Stimulated activated naive CD8-positive, alpha-beta T cell treated with anti-CD3 and anti-CD28 coated beads, Interleukin-15, Interleukin-2, amounts not matched to agents 100 ng/mL and 50 ng/mL, for 24 hours (primary cell): ENCODE data around the gene CLDN22.
"Not testable (repeated sequence)": the region's sequence is repeated elsewhere in the genome, so short reads cannot be mapped to it uniquely, and the experiment has no call there.

Source experiments
- H3K27ac Mint-ChIP-seq: one replicate; pipeline ENCODE4 v1.8.0; 2021; ENCODE audit warnings: mild to moderate bottlenecking, mixed read lengths
- H3K27me3 Mint-ChIP-seq: one replicate; pipeline ENCODE4 v1.8.0; 2021; ENCODE audit warnings: mixed read lengths
- H3K36me3 Mint-ChIP-seq: one replicate; pipeline ENCODE4 v1.8.0; 2021; ENCODE audit warnings: low read depth, mixed read lengths
- H3K4me1 Mint-ChIP-seq: one replicate; pipeline ENCODE4 v1.8.0; 2021; ENCODE audit warnings: low read depth, mixed read lengths
- H3K4me3 Mint-ChIP-seq: one replicate; pipeline ENCODE4 v1.8.0; 2021; ENCODE audit warnings: mild to moderate bottlenecking, mixed read lengths
- H3K9me3 Mint-ChIP-seq: one replicate; pipeline ENCODE4 v1.8.0; 2021; ENCODE audit warnings: mixed read lengths

Gene CLDN22

GRCh38 chr4:183335369-183335940, 15.4 kb upstream of the CLDN22 start:
- Mint-ChIP-seq H3K36me3 (no peaks in the 10 kb centered on the region), H3K4me1 (peaks cover 8% of the 10 kb centered on the region), H3K27me3 (peaks cover 29% of the 10 kb centered on the region), H3K4me3 (no peak overlapping the region), H3K9me3 (no peaks in the 10 kb centered on the region), H3K27ac (no peak overlapping the region)

DNA sequence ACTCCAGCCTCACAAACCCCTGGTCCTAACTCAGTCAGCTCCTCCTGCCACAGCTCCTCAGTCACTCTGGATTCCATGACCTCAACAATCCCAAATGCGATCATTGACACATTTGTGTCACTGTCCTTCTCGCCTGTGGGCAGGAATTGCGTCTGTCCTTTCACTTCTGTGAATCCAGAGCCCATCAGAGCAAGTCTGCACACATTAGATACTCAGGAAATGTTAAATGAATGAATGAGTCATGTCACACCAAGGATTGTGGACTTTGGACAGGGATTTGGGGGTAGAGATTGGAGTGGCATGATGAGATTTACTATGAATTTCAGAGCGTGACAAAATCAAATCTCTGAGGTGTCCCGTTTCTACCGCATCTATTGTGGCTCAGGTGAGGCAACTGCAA, 13.9 kb upstream of the CLDN22 start:
- peaks cover 20% of the 10 kb centered on the region for H3K27me3 Mint-ChIP-seq
- no peaks in the 10 kb centered on the region for H3K36me3 Mint-ChIP-seq
- H3K9me3 Mint-ChIP-seq: no peaks in the 10 kb centered on the region
- no peak overlapping the region for H3K4me3 Mint-ChIP-seq
- peaks cover 8% of the 10 kb centered on the region for H3K4me1 Mint-ChIP-seq
- H3K27ac Mint-ChIP-seq: no peak overlapping the region

DNA sequence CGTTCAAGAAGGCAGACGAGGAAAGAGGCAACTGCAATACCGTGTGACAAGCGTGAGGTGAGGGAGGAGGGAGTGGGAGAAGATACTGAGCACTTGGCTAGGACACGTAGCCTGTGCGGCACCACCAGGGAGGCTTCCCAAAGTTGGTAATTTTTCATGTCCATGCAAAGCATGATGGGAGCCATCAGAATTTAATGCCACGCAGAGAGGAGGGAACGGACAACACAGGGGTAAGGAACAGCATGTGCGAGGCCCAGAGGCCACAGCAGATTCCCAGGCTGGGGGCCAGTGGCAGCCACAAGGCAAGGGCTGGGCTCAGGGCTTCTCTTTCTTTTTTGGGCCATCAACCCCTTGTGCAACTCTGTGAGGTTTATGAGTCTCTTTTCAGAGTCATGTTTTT, 13.1 kb upstream of the CLDN22 start:
- Mint-ChIP-seq H3K4me3 (no peak overlapping the region), H3K4me1 (peaks cover 8% of the 10 kb centered on the region), H3K9me3 (no peaks in the 10 kb centered on the region), H3K27me3 (peaks cover 20% of the 10 kb centered on the region), H3K27ac (no peak overlapping the region), H3K36me3 (no peaks in the 10 kb centered on the region)

DNA sequence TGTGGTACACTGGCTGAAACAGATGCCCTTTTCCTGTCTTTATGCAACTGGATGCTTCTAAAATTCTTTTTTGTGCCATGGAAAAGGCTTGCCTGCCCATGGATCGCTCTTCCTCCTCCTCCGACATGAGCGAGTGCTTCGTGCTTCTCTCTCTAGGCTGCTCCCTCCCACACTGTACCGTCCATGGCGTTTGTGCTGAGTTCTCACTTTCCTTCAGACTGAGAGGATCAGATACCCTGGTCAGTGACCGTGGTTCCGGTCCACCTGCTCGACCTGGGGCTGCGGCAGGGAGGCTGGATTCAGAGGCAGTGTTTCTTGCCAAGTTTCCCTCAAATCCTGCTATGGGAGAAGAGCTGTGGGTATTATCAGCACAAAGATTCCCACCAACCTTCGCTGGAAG, 12.4 kb upstream of the CLDN22 start:
- no peak overlapping the region for H3K4me3 Mint-ChIP-seq
- peaks cover 20% of the 10 kb centered on the region for H3K27me3 Mint-ChIP-seq
- no peak overlapping the region for H3K27ac Mint-ChIP-seq
- H3K36me3 Mint-ChIP-seq: no peaks in the 10 kb centered on the region
- peaks cover 8% of the 10 kb centered on the region for H3K4me1 Mint-ChIP-seq
- no peaks in the 10 kb centered on the region for H3K9me3 Mint-ChIP-seq

- Mint-ChIP-seq H3K36me3 (no peaks in the 10 kb centered on the region), H3K4me1 (peaks cover 8% of the 10 kb centered on the region), H3K4me3 (no peak overlapping the region), H3K9me3 (peaks cover 5% of the 10 kb centered on the region), H3K27ac (no peak overlapping the region), H3K27me3 (peaks cover 26% of the 10 kb centered on the region)
Observed at GRCh38 chr4:183330841-183331240, 10.8 kb upstream of the CLDN22 start.

GRCh38 chr4:183329954-183330742, 10.1 kb upstream of the CLDN22 start:
- H3K27ac Mint-ChIP-seq: no peak overlapping the region
- H3K9me3 Mint-ChIP-seq: peaks cover 5% of the 10 kb centered on the region
- H3K4me3 Mint-ChIP-seq: no peak overlapping the region
- H3K27me3 Mint-ChIP-seq: peaks cover 21% of the 10 kb centered on the region
- H3K36me3 Mint-ChIP-seq: no peaks in the 10 kb centered on the region
- peaks cover under 1% of the 10 kb centered on the region for H3K4me1 Mint-ChIP-seq

- Mint-ChIP-seq H3K4me3 (no peak overlapping the region), H3K36me3 (no peaks in the 10 kb centered on the region), H3K27ac (no peak overlapping the region), H3K4me1 (no peaks in the 10 kb centered on the region), H3K9me3 (peaks cover 5% of the 10 kb centered on the region), H3K27me3 (peaks cover 21% of the 10 kb centered on the region)
Observed at GRCh38 chr4:183329244-183329643, 9.2 kb upstream of the CLDN22 start.

- no peak overlapping the region for H3K27ac Mint-ChIP-seq
- peaks cover 19% of the 10 kb centered on the region for H3K27me3 Mint-ChIP-seq
- no peaks in the 10 kb centered on the region for H3K36me3 Mint-ChIP-seq
- H3K4me1 Mint-ChIP-seq: no peaks in the 10 kb centered on the region
- H3K9me3 Mint-ChIP-seq: peaks cover 5% of the 10 kb centered on the region
- H3K4me3 Mint-ChIP-seq: no peak overlapping the region
Observed at GRCh38 chr4:183328832-183329231, 8.8 kb upstream of the CLDN22 start.

DNA sequence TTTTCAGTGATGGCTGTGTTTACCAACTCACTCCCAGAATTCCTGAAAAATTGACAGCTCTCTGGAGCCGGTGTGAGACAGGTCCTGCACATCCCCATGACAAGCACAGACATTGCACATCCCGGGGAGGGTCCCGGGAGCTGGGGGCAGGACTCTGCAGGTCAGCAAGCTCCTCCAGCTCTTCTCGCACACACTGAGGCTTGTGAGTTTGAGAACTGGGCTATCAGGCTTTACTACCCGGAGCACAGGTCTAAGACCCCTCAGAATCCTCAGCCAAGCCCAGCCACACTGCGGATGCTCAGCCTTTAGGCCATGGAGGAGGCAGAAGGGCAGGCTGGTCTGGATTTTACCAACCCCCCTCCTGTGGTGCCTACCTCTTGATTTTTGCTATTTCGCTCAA, 7.8 kb upstream of the CLDN22 start:
- H3K27me3 Mint-ChIP-seq: peaks cover 12% of the 10 kb centered on the region
- no peaks in the 10 kb centered on the region for H3K4me1 Mint-ChIP-seq
- H3K36me3 Mint-ChIP-seq: no peaks in the 10 kb centered on the region
- no peak overlapping the region for H3K4me3 Mint-ChIP-seq
- no peak overlapping the region for H3K27ac Mint-ChIP-seq
- peaks cover 5% of the 10 kb centered on the region for H3K9me3 Mint-ChIP-seq

GRCh38 chr4:183326853-183327252, 6.8 kb upstream of the CLDN22 start:
- Mint-ChIP-seq H3K27ac (no peak overlapping the region), H3K27me3 (peaks cover 11% of the 10 kb centered on the region), H3K4me3 (no peak overlapping the region), H3K9me3 (peaks cover 5% of the 10 kb centered on the region), H3K36me3 (no peaks in the 10 kb centered on the region), H3K4me1 (no peaks in the 10 kb centered on the region)

DNA sequence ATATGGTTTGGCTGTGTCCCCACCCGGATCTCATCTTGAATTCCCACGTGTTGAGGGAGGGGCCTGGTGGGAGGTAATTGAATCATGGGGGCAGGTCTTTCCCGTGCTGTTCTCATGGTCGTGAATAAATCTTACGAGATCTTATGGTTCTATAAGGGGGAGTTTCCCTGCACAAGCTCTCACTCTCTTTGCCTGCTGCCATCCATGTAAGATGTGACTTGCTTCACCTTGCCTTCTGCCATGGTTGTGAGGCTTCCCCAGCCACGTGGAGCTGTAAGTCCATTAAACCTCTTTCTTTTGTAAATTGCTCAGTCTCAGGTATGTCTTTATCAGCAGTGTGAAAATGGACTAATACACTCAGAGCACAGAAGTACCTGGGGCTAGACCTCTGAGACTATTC, 6.3 kb upstream of the CLDN22 start:
- H3K9me3 Mint-ChIP-seq, H3K4me1 Mint-ChIP-seq, H3K27ac Mint-ChIP-seq, H3K36me3 Mint-ChIP-seq, H3K4me3 Mint-ChIP-seq, H3K27me3 Mint-ChIP-seq: not testable (repeated sequence)

DNA sequence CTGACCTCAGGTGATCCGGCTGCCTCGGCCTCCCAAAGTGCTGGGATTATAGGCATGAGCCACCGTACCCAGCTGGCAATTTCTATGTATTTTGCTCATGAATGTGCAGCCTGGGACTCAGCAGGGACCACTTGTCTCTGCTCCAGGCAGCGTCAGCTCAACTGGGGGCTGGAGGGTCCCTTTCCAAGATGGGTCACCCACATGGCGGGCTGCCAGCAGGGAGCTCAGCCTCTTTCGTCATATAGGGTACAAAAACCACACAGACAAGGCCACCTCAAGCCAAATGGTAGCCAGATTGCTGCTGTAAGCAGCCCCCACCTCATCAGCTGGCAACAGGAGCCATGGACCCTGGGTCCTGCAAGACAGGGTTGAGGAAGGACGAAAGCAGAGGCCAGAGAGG, 4.5 kb upstream of the CLDN22 start:
- Mint-ChIP-seq H3K27me3 (peaks cover 9% of the 10 kb centered on the region), H3K9me3 (peaks cover 5% of the 10 kb centered on the region), H3K36me3 (no peaks in the 10 kb centered on the region), H3K4me1 (peaks cover 12% of the 10 kb centered on the region), H3K4me3 (no peak overlapping the region), H3K27ac (no peak overlapping the region)

DNA sequence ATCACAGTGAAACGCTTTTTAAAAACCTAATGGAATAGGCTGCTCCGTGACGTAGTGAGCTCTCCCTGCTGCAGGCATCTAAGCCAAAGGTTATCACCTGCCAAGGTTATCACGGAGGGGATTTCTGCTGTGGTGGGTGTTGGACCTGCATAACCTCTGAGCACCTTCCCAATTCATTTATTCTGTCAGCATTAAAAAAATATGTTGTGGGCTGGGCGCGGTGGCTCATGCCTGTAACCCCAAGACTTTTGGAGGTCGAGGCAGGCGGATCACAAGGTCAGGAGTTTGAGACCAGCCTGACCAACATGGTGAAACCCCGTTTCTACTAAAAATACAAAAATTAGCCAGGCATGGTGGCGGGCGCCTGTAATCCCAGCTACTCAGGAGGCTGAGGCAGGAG, 4.0 kb upstream of the CLDN22 start:
- H3K27me3 Mint-ChIP-seq: peaks cover 11% of the 10 kb centered on the region
- H3K4me3 Mint-ChIP-seq, H3K36me3 Mint-ChIP-seq, H3K9me3 Mint-ChIP-seq, H3K27ac Mint-ChIP-seq: not testable (repeated sequence)
- H3K4me1 Mint-ChIP-seq: peaks cover 12% of the 10 kb centered on the region

DNA sequence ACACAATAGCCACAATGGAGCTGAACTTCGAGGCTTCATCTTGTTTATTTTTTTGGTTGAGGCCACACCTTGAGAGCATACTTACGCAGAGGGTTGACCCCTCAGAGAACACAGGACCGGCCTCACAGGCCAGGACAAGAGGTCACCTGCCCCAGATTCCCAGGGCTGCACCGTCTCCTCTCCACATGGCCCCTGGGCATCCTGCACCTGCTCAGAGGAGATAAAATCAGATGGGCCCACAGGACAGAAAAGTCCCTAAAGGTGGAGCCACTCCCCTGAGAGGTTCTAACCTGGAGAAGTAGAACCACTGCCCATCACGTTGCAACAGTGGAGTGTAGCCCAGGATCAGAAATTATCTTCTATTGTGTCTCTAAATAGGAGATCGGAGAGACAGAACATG, 3.2 kb upstream of the CLDN22 start:
- Mint-ChIP-seq H3K4me1 (peaks cover 12% of the 10 kb centered on the region), H3K36me3 (no peaks in the 10 kb centered on the region), H3K27me3 (peaks cover 12% of the 10 kb centered on the region), H3K9me3 (peaks cover 5% of the 10 kb centered on the region), H3K27ac (no peak overlapping the region), H3K4me3 (no peak overlapping the region)

GRCh38 chr4:183322326-183322725, 2.2 kb upstream of the CLDN22 start, which contains the start of gene CLDN24:
Gene CLDN24, minus strand, starts transcription at chr4:183322426. Its CDS starts 0 bp downstream, at chr4:183322426.
- Mint-ChIP-seq H3K36me3 (no peaks in the 10 kb centered on the region), H3K27ac (no peak within 1 kb of the TSS), H3K9me3 (peaks cover 5% of the 10 kb centered on the region), H3K4me1 (peaks cover 12% of the 10 kb centered on the region), H3K27me3 (peaks cover 12% of the 10 kb centered on the region), H3K4me3 (no peak within 1 kb of the TSS)

- Mint-ChIP-seq H3K9me3 (peaks cover 2% of the 10 kb centered on the region), H3K27me3 (peaks cover 8% of the 10 kb centered on the region), H3K4me3 (no peak overlapping the region), H3K36me3 (no peaks in the 10 kb centered on the region), H3K4me1 (peaks cover 12% of the 10 kb centered on the region), H3K27ac (no peak overlapping the region)
Observed at GRCh38 chr4:183321516-183321915, 1.4 kb upstream of the CLDN22 start.
